HCT116 (cell line): ENCODE data around the gene MBOAT1. TPM values are rescaled to one million over a fixed set of nuclear protein-coding genes. Genes with fewer than 3 reads are reported as not detected.

ENCODE experiments used
- ATAC-seq: fragments of 200-7000 bp; cut with Tn5 transposase; 2 replicates; pipeline ENCODE4 v1.9.1; 2020; ENCODE audit warnings: mild to moderate bottlenecking, moderate library complexity
- BruUV-seq: library from RNA; stranded (reverse); fragments of 400-500 nt; replicated peaks from 2 replicates; lab custom pipeline; 2021; lab: Mats Ljungman, UMichigan
- CTCF ChIA-PET: fragments of 300-600 bp; sonication (Branson Sonifier 250); formaldehyde crosslinking; loops from one replicate; lab custom pipeline; 2021; ENCODE audit warnings: antibody characterized with exemption; lab: Charles Lee
- POLR2A ChIA-PET: fragments of 300-600, 350-600 bp; sonication (Branson Sonifier 250); formaldehyde crosslinking; loops from one replicate; lab custom pipeline; 2021; ENCODE audit warnings: antibody characterized with exemption; lab: Charles Lee
- RAD21 ChIA-PET, 2 experiments: fragments of 300-600 bp; sonication (Branson Sonifier 250); formaldehyde crosslinking; loops; one replicate each; lab custom pipeline; 2023; ENCODE audit warnings: low total read pairs in 2 of 2; ENCODE audit not compliant: uncharacterized antibody in 2 of 2, unreplicated experiment in 2 of 2, low non-redundant PET in 1 of 2; lab: Charles Lee
- DNase-seq: peaks from one replicate; pipeline ENCODE4 v3.0.0-alpha.2; 2010; ENCODE audit warnings: low read depth, low spot score
- H2AFZ ChIP-seq: fragments of 200-600 bp; shearing (Covaris generic), sonication (generic); 2 replicates; pipeline ENCODE4 v1.6.1; 2017; ENCODE audit warnings: low read depth, mixed run types, mixed read lengths, antibody characterized with exemption, low read length; ENCODE audit not compliant: poor library complexity, severe bottlenecking
- H3K27ac ChIP-seq: 2 replicates; pipeline ENCODE4 v1.5.1; 2012; ENCODE audit warnings: low read depth, low read length
- H3K27me3 ChIP-seq: fragments of 200-600 bp; sonication (generic); 2 replicates; pipeline ENCODE4 v1.6.1; 2016; ENCODE audit warnings: mixed run types, low read length, mixed read lengths; ENCODE audit not compliant: insufficient read depth
- H3K36me3 ChIP-seq, 2 experiments: fragments of 200-500 bp in 1 of 2; fragments of 200-600 bp in 1 of 2; sonication (Bioruptor generic) in 1 of 2; sonication (generic) in 1 of 2; 2 replicates each; pipeline versions ENCODE4 v1.5.1 to v1.6.1; 2014 to 2016; ENCODE audit warnings: low read length in 2 of 2, inconsistent platforms in 1 of 2, mixed read lengths in 1 of 2, mixed run types in 1 of 2; ENCODE audit not compliant: insufficient read depth in 2 of 2, control insufficient read depth in 1 of 2
- H3K4me1 ChIP-seq, 2 experiments: fragments of 200-600 bp in 1 of 2; sonication (generic) in 1 of 2; 2 replicates each; pipeline versions ENCODE4 v1.5.1 to v1.6.1; 2012 to 2017; ENCODE audit warnings: low read length in 2 of 2, inconsistent platforms in 1 of 2, mild to moderate bottlenecking in 1 of 2, mixed read lengths in 1 of 2, mixed run types in 1 of 2, moderate library complexity in 1 of 2; ENCODE audit not compliant: insufficient read depth in 2 of 2, control insufficient read depth in 1 of 2
- H3K4me2 ChIP-seq: fragments of 200-600 bp; sonication (generic); 2 replicates; pipeline ENCODE4 v1.6.1; 2017; ENCODE audit warnings: mixed run types, low read length, mixed read lengths
- H3K4me3 ChIP-seq, 2 experiments: fragments of 200-600 bp in 1 of 2; sonication (generic) in 1 of 2; replicated peaks in 1 of 2; 2 replicates each; pipeline ENCODE4 v1.5.1; 2011 to 2016; ENCODE audit warnings: low read length in 2 of 2, control low read depth in 1 of 2, low read depth in 1 of 2, mild to moderate bottlenecking in 1 of 2, mixed read lengths in 1 of 2, mixed run types in 1 of 2
- H3K79me2 ChIP-seq: fragments of 200-600 bp; sonication (generic); 2 replicates; pipeline ENCODE4 v1.6.1; 2017; ENCODE audit warnings: mild to moderate bottlenecking, mixed run types, low read length, moderate library complexity, mixed read lengths; ENCODE audit not compliant: insufficient read depth
- H3K9ac ChIP-seq: fragments of 200-600 bp; sonication (generic); 2 replicates; pipeline ENCODE4 v1.6.1; 2016; ENCODE audit warnings: low read length, mixed read lengths
- H3K9me2 ChIP-seq: fragments of 200-600 bp; sonication (generic), shearing (Covaris generic); 2 replicates; pipeline ENCODE4 v1.6.1; 2017; ENCODE audit warnings: mixed run types, mild to moderate bottlenecking, moderate library complexity; ENCODE audit not compliant: insufficient read depth
- H3K9me3 ChIP-seq, 2 experiments: fragments of 200-500 bp in 1 of 2; fragments of 200-600 bp in 1 of 2; sonication (Bioruptor generic) in 1 of 2; sonication (generic) in 1 of 2; 2 replicates each; pipeline ENCODE4 v1.6.1; 2014 to 2017; ENCODE audit warnings: low read length in 2 of 2, mixed read lengths in 2 of 2, inconsistent platforms in 1 of 2, low read depth in 1 of 2, mild to moderate bottlenecking in 1 of 2, mixed run types in 1 of 2, moderate library complexity in 1 of 2; ENCODE audit not compliant: control insufficient read depth in 1 of 2, insufficient read depth in 1 of 2
- H4K20me1 ChIP-seq: fragments of 200-600 bp; sonication (generic), shearing (Covaris generic); 2 replicates; pipeline ENCODE4 v1.6.1; 2017; ENCODE audit warnings: mixed run types, mild to moderate bottlenecking, moderate library complexity; ENCODE audit not compliant: insufficient read depth
- CEBPB ChIP-seq: IDR thresholded peaks from 2 replicates; pipeline ENCODE4 v1.6.1; 2012; ENCODE audit warnings: low read depth
- EGR1 ChIP-seq: IDR thresholded peaks from 2 replicates; pipeline ENCODE4 v1.6.1; 2012; ENCODE audit warnings: low read depth
- EZH2 ChIP-seq: fragments of 200-600 bp; sonication (generic); IDR thresholded peaks from 2 replicates; pipeline ENCODE4 v1.6.1; 2017; ENCODE audit warnings: antibody characterized with exemption, mixed run types
- EZH2phosphoT487 ChIP-seq: fragments of 200-600 bp; IDR thresholded peaks from 2 replicates; pipeline ENCODE4 v1.6.1; 2018; ENCODE audit warnings: antibody characterized with exemption, borderline replicate concordance
- FOSL1 ChIP-seq: IDR thresholded peaks from 2 replicates; pipeline ENCODE4 v1.6.1; 2012; ENCODE audit warnings: low read depth
- JUND ChIP-seq: IDR thresholded peaks from 2 replicates; pipeline ENCODE4 v1.6.1; 2012
- RAD21 ChIP-seq: IDR thresholded peaks from 2 replicates; pipeline ENCODE4 v1.6.1; 2012; ENCODE audit warnings: low read depth, mild to moderate bottlenecking
- REST ChIP-seq: IDR thresholded peaks from 2 replicates; pipeline ENCODE4 v1.6.1; 2012; ENCODE audit warnings: low read depth
- SIN3A ChIP-seq: IDR thresholded peaks from 2 replicates; pipeline ENCODE4 v1.6.1; 2012; ENCODE audit warnings: low read depth
- SP1 ChIP-seq: IDR thresholded peaks from 2 replicates; pipeline ENCODE4 v1.6.1; 2012; ENCODE audit warnings: low read depth
- SRF ChIP-seq: IDR thresholded peaks from 2 replicates; pipeline ENCODE4 v1.6.1; 2012; ENCODE audit warnings: low read depth
- TCF7L2 ChIP-seq: IDR thresholded peaks from 2 replicates; pipeline ENCODE4 v1.7.0; 2011; ENCODE audit warnings: borderline replicate concordance, inconsistent platforms; ENCODE audit not compliant: insufficient read depth, insufficient read length; ENCODE audit errors: extremely low read depth
- YY1 ChIP-seq: IDR thresholded peaks from 2 replicates; pipeline ENCODE4 v1.6.1; 2011; ENCODE audit warnings: low read length, low read depth, moderate library complexity, mild to moderate bottlenecking; ENCODE audit not compliant: insufficient replicate concordance; ENCODE audit errors: extremely low read depth
- intact Hi-C: fragments of 100-400 bp; cut with micrococcal nuclease; formaldehyde crosslinking; loops from 2 replicates; pipeline ENCODE4 v1.10.0; 2022
- total RNA-seq: library from RNA; stranded (reverse); gene quantifications from one replicate; pipeline ENCODE4 v1.2.1, GENCODE V29; 2021; ENCODE audit not compliant: unreplicated experiment
- TF ChIP-seq, protein P1 (sequence below), 3 experiments: fragments of 200-600 bp in 1 of 3; sonication (generic) in 1 of 3; IDR thresholded peaks in 2 of 3; conservative IDR thresholded peaks in 1 of 3; 2 replicates each; pipeline ENCODE4 v1.5.1; 2012 to 2017; ENCODE audit warnings: low read depth in 2 of 3, low read length in 2 of 3, antibody characterized with exemption in 1 of 3, borderline replicate concordance in 1 of 3, control low read depth in 1 of 3, mild to moderate bottlenecking in 1 of 3, mixed read lengths in 1 of 3, mixed run types in 1 of 3, moderate library complexity in 1 of 3; ENCODE audit not compliant: insufficient read depth in 1 of 3
- TF ChIP-seq, protein P2 (sequence below): IDR thresholded peaks from 2 replicates; pipeline ENCODE4 v1.6.1; 2012
- TF ChIP-seq, protein P3 (sequence below): IDR thresholded peaks from 2 replicates; pipeline ENCODE4 v1.6.1; 2011; ENCODE audit warnings: mild to moderate bottlenecking, low read length, moderate library complexity; ENCODE audit not compliant: insufficient replicate concordance; ENCODE audit errors: extremely low read depth

Gene MBOAT1
- total RNA-seq, 1 experiment from 2014 or later: 11.7 TPM

DNA sequence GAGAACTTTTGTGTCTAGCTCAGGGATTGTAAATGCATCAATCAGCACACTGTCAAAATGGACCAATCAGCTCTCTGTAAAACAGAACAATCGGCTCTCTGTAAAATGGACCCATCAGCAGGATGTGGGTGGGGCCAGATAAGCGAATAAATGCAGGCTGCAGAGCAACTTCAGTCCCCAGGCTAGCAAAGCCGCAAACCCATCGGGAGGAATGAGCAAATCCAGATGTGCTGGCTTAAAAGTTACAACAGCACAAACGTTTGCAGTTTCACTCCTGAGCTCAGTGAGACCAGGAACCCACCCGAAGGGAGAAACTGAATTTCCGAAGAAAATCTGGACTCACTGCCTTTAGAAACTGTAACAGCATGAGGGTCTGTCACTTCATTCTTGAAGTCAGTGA is 21.9 kb upstream of the MBOAT1 start:
- Histone ChIP-seq H3K36me3 (no peaks in the 10 kb centered on the region), H3K9ac (no peak overlapping the region), H3K9me2 (no peaks in the 10 kb centered on the region), H2AFZ (no peak overlapping the region), H3K27ac (no peak overlapping the region), H3K9me3 (no peaks in the 10 kb centered on the region), H3K27me3 (no peaks in the 10 kb centered on the region), H3K79me2 (no peaks in the 10 kb centered on the region), H4K20me1 (no peaks in the 10 kb centered on the region), H3K4me2 (no peak overlapping the region), H3K4me1 (peaks cover 9 to 25% of the 10 kb centered on the region in 2 experiments; a peak in 3 of 4 replicates), H3K4me3 (no peak overlapping the region)
- intact Hi-C loops: no loop called here
- RAD21 ChIA-PET: no interaction called here
- DNase-seq: no peak
- TF ChIP-seq, protein P1, sequence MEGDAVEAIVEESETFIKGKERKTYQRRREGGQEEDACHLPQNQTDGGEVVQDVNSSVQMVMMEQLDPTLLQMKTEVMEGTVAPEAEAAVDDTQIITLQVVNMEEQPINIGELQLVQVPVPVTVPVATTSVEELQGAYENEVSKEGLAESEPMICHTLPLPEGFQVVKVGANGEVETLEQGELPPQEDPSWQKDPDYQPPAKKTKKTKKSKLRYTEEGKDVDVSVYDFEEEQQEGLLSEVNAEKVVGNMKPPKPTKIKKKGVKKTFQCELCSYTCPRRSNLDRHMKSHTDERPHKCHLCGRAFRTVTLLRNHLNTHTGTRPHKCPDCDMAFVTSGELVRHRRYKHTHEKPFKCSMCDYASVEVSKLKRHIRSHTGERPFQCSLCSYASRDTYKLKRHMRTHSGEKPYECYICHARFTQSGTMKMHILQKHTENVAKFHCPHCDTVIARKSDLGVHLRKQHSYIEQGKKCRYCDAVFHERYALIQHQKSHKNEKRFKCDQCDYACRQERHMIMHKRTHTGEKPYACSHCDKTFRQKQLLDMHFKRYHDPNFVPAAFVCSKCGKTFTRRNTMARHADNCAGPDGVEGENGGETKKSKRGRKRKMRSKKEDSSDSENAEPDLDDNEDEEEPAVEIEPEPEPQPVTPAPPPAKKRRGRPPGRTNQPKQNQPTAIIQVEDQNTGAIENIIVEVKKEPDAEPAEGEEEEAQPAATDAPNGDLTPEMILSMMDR (IDR thresholded peaks at IDR 0.05 in 2 of 3, conservative IDR thresholded peaks at IDR 0.05 in 1 of 3; ENCODE audit: borderline replicate concordance in 1 of 3, insufficient read depth in 1 of 3, low read depth in 2 of 3, low read length in 2 of 3): no peak
- TF ChIP-seq EZH2: no peak
- no peak for TF ChIP-seq SIN3A
- TF ChIP-seq JUND: no peak
- no peak for TF ChIP-seq SP1
- TF ChIP-seq, protein P2, sequence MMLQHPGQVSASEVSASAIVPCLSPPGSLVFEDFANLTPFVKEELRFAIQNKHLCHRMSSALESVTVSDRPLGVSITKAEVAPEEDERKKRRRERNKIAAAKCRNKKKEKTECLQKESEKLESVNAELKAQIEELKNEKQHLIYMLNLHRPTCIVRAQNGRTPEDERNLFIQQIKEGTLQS: no peak
- TF ChIP-seq, protein P3, sequence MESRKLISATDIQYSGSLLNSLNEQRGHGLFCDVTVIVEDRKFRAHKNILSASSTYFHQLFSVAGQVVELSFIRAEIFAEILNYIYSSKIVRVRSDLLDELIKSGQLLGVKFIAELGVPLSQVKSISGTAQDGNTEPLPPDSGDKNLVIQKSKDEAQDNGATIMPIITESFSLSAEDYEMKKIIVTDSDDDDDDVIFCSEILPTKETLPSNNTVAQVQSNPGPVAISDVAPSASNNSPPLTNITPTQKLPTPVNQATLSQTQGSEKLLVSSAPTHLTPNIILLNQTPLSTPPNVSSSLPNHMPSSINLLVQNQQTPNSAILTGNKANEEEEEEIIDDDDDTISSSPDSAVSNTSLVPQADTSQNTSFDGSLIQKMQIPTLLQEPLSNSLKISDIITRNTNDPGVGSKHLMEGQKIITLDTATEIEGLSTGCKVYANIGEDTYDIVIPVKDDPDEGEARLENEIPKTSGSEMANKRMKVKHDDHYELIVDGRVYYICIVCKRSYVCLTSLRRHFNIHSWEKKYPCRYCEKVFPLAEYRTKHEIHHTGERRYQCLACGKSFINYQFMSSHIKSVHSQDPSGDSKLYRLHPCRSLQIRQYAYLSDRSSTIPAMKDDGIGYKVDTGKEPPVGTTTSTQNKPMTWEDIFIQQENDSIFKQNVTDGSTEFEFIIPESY: no peak
- TF ChIP-seq EGR1: no peak
- no peak for TF ChIP-seq SRF
- TF ChIP-seq RAD21: no peak
- no peak for TF ChIP-seq TCF7L2
- no peak for TF ChIP-seq CEBPB
- no peak for TF ChIP-seq EZH2phosphoT487
- no peak for TF ChIP-seq YY1
- TF ChIP-seq FOSL1: no peak
- no peak for TF ChIP-seq REST
- no peak for ATAC-seq
- CTCF ChIA-PET: no interaction called here
- BruUV-seq: no TSS peak
- POLR2A ChIA-PET: interaction anchor here (0.6 kb wide), 1 partner anchor 14 kb away, joined by 3 read pairs; no protein-coding TSS in a partner anchor
